HG02642 (cell line): ENCODE data around the gene PET100.

Source experiments
- ATAC-seq: cut with Tn5 transposase; IDR thresholded peaks from one replicate; pipeline ENCODE4 v1.9.1; 2021; ENCODE audit warnings: mild to moderate bottlenecking; ENCODE audit not compliant: unreplicated experiment, poor library complexity

The PET100 gene

DNA sequence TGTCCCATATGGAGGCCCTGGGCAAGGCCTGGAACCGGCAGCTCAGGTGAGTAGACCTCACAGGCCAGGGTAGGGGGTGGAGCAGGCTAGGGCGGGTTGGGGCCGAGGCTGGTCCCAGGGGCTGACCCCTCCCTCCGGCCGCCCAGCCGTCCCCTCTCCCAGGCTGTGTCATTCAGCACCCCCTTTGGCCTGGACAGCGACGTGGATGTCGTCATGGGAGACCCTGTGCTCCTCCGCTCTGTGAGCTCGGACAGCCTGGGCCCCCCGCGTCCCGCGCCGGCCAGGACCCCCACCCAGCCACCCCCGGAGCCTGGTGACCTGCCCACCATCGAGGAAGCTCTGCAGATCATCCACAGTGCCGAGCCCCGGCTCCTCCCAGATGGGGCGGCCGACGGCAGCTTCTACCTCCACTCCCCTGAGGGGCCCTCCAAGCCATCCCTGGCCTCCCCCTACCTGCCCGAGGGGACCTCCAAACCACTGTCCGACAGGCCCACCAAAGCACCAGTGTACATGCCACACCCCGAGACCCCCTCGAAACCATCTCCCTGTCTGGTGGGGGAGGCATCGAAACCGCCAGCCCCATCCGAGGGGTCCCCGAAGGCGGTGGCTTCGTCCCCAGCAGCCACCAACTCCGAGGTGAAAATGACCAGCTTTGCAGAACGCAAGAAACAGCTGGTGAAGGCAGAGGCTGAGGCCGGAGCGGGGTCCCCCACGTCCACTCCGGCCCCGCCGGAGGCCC lies 17.9 kb upstream of the PET100 start:
- ATAC-seq: no peak

DNA sequence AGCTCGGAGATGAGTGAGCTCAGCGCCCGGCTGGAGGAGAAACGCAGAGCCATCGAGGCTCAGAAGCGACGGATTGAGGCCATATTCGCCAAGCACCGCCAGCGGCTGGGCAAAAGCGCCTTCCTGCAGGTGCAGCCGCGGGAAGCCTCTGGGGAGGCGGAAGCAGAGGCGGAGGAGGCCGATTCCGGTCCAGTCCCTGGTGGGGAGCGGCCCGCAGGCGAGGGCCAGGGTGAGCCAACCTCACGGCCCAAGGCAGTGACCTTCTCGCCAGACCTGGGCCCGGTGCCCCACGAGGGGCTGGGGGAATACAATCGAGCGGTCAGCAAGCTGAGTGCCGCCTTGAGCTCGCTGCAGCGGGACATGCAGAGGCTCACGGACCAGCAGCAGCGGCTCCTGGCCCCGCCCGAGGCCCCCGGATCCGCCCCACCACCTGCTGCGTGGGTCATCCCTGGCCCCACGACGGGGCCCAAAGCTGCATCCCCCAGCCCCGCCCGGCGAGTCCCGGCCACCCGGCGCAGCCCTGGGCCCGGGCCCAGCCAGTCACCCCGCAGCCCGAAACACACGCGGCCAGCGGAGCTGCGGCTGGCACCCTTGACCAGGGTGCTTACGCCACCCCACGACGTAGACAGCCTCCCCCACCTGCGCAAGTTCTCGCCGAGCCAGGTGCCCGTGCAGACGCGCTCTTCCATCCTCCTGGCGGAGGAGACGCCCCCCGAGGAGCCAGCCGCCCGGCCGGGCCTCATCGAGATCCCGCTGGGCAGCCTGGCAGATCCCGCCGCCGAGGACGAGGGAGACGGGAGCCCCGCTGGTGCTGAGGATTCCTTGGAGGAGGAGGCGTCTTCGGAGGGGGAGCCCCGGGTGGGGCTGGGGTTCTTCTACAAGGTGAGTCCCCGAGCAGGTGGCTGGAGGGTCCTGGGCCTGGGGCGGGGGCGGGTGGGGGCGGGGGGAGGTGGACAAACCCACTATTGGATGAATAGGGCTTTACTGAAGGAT lies 17.0 kb upstream of the PET100 start:
- no peak for ATAC-seq

DNA sequence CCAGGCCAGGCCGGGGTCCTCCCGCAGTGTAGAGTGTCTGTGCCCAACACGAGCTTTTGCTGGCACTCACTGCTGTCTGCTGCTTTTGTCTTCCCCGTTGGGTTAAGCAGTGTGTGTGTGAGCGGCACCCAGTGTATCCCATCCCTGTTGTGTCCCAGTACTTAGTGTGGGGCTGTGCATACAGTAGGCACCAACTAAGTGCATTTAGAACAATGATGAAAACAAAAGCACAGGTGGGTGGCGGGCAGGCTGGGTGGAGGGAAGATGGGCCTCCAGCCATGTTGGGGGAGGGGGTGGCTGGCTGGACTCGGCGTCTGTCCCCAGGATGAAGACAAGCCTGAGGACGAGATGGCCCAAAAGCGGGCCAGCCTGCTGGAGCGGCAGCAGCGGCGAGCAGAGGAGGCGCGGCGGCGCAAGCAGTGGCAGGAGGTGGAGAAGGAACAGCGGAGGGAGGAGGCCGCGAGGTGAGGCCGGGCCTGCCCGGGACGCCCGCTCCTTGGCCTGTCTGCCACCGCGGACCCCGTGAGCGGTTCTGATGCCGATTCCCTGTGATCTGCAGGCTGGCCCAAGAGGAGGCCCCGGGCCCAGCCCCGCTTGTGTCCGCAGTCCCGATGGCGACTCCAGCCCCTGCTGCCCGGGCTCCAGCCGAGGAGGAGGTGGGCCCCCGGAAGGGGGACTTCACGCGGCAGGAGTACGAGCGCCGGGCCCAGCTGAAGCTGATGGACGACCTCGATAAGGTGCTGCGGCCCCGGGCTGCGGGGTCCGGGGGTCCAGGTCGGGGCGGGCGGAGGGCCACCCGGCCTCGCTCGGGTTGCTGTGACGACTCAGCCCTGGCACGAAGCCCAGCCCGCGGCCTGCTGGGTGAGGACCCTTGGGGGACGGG lies 14.5 kb upstream of the PET100 start:
- no peak for ATAC-seq

DNA sequence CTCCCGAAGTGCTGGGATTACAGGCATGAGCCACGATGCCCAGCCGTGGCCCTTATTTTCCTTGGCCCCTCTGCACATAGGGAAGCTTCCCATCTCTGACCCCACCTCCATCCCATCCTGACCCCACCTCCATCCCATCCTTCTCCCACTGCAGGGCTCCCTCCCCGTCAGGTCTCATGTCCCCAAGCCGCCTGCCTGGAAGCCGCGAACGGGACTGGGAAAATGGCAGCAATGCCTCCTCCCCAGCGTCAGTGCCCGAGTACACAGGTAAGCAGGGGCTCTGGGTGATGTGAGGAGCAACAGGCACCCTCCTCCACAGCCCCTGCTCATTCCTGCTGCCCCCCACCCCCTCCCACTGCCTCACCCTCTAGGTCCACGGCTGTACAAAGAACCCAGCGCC lies 12.4 kb upstream of the PET100 start:
- no peak for ATAC-seq

DNA sequence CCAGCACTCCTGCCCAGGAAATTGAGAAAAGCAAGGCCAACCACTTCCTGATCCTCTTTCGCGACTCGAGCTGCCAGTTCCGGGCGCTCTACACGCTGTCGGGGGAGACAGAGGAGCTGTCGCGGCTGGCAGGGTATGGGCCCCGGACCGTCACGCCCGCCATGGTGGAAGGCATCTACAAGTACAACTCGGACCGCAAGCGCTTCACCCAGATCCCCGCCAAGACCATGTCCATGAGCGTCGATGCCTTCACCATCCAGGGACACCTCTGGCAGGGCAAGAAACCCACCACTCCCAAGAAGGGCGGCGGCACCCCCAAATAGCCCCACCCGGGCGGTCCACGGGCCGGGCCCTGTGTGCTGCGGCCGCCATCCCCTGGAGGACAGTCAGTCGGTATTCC lies 11.9 kb upstream of the PET100 start:
- no peak for ATAC-seq

DNA sequence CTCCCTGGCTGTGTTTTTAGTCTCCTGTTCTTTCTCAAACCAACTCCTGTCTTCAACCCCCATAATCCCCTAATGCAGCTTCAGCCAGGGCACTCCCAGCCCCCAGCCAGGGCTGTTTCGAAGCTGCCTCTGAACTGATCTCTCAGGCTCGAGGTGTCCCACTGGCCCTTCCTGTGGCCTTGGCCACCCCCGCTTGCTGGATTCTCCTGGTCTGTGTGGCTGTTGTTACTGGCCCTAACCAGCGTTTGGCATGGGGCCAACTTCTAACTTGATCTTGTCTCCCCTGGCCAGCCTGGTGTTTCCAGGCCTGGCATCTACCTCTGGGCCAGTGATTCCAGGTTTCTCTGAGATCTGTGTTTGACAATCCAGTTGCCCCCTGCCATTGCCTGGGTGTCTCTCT lies 11.2 kb upstream of the PET100 start:
- no peak for ATAC-seq

DNA sequence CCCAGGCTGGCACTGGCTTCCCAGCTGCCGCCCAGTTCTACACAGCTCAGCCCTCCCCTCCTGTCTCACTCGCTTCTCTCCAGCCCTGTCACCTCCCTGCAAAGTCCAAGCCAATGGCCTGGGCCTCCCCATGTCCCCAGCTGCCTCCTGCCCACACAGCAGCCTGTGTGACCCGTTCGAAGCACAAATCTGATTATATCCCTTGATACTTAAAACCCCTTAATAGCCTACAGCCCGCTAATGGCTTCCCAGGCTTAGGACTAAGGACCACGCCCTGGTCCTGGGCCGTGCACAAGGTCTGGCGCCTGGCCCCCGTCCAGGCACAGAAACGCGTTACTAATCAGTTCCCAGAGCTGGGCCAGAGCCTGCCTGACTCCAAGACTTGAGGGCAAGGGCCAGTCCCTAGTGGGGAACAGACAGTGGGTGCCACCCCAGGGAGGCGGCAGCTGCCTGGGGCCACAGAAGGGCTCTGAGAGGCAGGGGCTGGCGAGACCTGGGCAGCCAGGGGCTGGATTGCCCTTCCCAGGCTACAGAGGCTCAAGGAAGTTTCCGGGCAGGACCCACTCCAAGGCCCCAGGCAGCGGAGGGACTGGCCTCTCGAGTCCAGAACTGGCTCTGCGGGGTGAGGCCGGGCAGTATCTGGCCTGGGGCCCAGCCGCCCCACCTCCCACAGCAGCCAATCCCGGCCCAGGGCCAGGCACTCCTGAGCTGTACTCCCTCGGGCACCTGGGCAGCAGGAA lies 10.7 kb upstream of the PET100 start:
- ATAC-seq: no peak

DNA sequence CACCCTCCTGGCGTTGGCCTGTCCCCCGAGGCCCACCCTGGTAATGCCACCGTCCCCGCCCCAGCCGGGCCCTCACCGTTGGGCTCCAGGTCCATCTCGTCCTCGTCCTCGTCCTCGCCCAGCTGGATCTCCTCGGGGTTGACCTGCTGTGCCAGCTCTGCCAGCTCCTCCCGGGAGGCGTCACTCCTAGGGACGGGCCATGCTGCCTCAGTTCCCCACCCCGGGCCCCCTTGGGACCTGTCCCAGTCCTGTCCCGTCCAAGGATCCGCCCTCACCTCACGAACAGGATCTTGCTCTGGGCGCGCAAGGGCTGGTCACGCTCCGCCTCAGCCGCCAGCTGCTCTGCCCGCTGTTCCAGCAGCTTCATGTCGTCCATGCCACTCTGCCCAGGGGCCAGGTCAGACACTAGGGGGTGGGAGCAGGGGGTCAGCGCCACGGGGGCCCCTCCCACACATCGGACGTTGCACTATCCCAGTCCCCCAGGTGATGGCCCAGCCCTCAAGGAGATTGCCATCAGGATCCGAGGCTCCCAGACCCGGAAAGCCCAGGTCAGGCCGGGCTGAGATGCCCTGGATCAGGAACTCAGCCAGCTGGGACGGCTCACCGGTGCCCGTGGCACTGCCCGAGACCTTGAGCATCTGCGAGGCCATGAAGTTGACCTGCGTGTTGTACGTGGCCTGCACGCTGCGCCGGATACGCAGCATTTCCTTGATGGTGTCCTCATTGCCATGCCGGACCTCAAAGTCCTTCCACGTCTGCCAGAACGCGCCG lies 9.7 kb upstream of the PET100 start:
- no peak for ATAC-seq

DNA sequence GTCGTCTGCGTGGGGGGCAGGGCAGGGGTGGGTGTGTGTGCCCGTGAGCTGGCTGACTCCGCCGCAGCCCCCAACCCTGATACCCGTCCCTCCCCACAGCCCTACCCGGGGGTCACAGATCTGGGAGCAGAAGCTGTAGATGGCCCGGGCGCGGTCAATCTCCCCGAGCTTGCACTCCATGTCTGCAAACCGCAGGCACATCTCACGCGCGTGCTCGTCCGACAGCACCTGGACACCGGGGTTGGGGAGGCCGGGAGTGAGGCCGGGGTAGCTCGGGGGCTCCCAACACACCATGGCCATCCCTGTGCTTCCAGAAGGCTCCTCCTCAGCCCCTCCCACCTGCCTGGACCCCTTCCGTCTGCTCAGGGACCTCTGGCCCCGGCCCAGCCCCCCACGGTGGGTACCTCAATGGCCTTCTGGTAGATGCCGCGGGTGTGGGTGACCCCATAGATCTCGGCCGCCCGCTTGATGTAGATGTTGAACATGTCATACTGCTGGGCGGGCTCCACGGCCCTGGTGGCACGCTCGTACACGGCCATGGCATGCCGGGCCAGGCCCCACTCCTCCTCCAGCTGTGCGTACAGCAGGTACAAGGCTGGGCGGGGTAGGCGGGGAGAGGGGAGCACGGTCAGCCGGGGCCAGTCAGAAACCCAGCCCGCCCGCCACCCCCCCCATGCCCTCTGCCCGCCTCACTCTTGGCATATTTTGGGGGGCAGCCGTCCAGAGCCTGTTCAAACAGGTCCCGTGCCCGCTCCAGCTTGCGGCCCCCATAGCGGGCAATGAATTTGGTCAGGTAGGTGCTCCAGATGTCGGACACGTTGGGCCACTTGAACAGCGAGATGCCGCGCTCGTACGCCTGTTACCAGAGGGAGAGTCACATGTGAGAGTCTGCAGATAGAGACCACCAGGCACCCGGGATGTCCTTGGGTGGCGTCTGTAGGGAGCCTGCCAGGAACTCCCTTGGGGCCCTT lies 8.9 kb upstream of the PET100 start:
- ATAC-seq: no peak

DNA sequence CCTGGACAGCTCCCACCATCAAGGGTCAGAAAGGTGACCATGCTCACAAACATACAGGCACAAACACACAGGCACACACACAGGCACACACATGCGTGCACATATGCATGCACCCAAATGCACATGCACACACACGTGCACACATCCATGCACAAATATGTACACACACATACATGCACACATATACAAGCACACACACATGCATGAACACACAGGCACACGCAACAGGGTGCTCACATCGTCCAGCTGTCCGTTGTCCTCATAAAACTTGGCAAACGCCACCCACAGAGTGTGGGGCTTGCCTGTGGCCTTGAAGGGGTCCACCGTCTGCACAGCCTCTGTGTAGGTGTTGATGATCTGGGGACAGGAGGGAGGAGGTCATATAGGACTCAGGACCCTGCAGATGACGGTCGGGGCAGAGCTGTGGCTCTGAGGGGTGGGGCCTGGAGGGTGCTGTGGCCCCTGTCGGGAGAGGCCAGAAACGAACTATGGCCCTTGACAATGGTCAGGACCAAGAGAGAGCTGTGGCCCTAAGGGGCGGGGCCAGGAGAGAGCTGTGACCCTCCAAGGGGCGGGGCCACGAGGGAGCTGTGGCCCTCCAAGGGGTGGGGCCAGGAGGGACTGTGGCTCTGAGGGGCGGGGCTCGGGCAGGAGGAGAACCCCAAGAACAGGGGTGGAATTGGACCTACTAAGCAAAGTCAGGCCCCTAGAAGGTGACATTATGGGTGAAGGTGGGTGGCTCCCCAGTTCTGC lies 6.5 kb upstream of the PET100 start:
- ATAC-seq: no peak

DNA sequence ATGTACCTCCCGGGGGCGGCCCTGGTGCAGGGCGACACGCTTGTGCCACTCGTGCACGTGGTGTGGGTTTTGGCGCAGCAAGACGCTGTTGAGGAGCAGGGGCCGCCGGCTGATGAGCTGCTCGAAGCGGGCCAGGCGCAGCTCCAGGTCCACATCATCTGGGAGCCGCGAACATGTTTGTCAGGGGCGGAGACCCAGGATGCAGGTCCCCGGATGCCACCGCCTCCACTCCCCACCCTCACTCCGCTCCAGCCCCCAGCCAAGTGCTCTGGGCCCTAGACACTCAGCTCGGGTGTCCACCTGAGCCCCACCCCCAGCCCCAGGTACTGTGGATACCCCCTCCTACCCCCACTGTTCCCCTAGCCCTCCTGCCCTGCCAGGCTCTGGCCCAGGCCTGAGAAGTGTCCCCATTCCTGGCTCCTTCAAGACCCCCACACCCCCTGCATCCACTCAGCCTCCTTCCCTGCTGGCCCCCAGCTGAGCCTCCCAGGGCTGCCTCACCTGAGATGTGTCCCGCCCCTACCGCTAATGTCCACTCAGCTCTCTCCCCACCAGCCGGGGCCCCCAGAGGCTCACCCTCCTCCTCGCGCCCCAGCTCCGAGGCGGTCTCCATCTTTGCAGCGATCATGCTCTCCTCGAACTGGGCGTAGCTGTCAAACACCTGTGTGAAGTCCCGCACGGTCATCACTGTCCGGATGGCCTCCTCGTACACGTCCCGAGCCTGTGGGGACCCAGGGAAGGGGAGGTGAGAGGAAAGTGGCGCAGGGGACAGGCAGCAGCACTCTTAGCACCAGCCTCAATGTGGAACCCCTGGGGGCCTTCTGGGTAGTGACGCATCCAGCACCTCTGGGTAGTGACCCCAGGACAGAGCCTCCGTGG lies 5.6 kb upstream of the PET100 start:
- ATAC-seq: no peak

DNA sequence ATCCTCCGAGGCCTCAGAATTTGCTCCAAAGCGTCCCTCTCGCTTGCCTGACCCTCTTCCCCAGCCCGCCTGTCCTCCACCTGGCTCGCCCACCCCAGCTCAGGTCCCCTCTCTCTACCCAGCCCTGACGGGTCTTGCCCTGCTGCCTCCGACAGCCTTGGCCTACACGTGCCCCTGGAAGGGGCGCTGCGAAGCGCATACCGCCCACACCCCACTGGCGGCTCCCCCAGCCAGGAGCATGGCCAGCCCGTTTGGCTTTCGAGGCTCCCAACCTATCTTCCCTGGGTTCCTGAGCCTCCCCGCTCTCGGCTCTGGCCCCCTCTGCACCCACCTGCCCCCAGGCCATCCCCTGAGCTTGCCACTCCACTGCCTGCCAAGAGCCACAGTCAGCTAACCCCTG lies 4.8 kb upstream of the PET100 start:
- no peak for ATAC-seq

DNA sequence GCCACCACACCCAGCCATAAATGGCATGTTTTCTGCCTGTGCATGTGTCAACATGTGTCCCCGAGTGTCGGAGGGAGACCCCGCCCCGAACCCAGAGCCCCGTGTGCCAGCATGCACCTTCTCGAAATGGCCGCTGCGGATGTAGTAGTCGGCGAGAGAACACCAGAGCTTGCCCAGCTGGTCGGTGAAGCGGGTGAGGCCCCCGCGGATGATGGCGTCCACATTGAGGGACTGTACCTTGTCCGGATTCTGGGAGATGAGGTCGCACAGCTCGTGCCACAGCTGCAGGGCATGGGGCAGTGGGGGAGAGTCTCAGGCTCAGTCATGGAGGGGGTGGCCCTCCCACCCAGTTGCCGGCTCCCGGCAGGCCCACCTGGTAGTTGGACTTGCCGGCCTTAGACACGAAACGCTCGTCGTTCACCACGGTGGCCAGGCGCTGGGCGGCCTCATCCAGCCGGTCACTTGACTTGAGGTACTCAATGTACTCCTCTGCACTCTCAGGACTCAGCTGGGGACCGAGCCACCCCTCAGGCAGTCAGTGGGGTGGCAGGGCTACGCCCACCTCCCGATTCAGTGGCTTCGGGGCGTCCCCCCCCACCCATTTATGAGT lies 3.7 kb upstream of the PET100 start:
- ATAC-seq: no peak

DNA sequence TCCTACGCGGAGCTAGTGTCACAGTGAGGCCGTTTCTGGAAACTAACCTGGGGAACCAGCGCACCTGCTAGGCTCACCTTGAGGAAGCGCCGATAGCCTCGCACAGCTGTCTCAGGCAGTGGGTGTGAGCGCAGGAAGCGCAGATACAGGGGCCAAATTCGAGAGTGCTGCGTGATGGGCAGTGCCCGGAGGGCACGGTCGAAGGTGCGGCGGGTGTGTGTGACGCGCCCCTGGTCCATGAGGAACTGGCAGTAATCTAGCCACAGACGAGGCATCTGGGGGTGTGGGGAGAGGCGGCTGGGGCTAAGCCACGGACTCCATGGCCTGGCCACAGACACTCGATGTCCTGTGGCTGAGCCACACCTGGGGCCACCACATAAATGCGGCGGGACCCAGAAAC lies 2.4 kb upstream of the PET100 start:
- no peak for ATAC-seq

DNA sequence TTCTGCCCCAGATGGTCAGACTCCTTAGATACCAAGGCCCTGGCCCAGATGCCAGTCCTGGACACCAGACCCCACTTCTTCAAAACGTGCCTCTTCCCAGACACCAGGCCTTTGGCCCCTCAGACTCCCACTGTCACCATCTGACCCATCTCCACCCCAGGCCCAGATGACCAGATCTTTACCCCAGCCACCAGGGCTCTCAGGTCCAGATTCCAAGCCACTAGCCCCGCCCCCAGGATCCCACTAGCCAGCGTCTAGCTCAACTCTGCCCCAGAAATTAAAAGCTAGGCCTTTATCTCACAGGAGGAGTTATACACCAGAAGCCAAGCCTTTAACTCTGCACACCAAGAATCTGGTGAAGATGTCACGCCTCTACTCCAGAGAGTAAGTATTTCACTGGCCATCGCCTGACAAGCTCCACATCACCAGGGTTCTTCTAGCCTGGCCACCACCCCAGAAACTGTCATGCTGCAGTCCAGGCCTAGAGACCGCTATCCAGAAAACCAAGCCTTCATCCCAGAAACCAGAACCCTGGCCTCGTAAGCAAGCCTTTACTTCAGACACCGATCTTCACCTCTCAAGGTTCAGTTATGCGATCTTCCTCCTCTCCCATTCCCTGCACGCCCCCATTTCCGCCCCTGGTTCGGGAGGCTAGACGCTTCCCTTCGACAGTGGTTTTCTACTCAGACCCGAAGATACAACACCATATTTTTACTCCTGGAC lies 843 bp upstream of the PET100 start:
- no peak for ATAC-seq
